ENCODE measurements around the gene ENOPH1. TPM values are rescaled to one million over a fixed set of nuclear protein-coding genes. Genes with fewer than 3 reads are reported as not detected.

ENOPH1 gene
- total and polyA plus RNA-seq, 4 donors = 17.1 to 24.4 (median 17.6) TPM

DNA sequence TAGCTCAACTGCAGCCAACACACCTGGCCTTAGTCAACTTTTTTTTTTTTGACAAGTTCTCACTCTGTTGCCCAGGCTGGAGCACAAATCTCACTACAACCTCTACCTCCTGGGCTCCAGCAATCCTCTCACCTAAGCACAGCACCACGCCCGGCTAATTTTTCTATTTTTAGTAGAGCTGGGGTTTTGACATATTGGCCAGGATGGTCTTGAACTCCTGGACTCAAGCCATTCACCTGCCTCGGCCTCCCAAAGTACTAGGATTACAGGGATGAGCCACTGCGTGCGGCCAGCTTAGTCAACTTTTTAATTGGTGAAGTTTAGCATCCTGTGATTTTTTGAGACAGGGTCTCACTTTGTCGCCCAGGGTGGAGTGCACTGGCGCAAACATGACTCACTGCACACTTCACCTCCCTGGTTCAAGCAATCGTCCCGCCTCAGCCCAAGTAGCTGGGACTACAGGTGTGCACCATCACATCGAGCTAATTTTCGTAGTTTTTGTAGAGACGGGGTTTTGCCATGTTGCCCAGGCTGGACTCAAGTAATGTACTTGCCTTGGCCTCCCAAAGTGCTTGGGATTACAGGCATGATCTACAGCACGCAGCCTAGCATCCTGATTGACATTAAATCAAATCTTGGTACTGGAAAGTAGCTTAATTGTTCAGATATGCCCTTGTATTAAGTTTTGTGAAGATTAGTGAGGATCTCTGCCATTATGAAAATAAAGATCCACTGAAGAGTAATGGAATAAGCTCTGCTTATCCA is 8.4 kb upstream of the ENOPH1 start:
- DNase-seq (no peak), ATAC-seq (ENCODE audit: low FRiP score) (no peak)
- Histone ChIP-seq H3K27me3 (ENCODE audit: control insufficient read depth in 1 of 2, insufficient read depth in 2 of 2, low read length in 1 of 2) (no peaks in the 10 kb centered on the region), H3K27ac (ENCODE audit: low read depth in 1 of 2, low read length in 2 of 2) (no peak overlapping the region), H3K36me3 (ENCODE audit: control insufficient read depth in 1 of 2, insufficient read depth in 2 of 2, low read length in 1 of 2) (peaks cover 3 to 4% of the 10 kb centered on the region in 2 donors), H3K4me1 (ENCODE audit: control insufficient read depth in 1 of 2, insufficient read depth in 2 of 2, low read length in 2 of 2) (peaks cover 0 to 6% of the 10 kb centered on the region in 2 donors), H3K9me3 (ENCODE audit: control insufficient read depth, low read length) (no peaks in the 10 kb centered on the region), H3K4me3 (ENCODE audit: low read length in 2 of 2) (no peak overlapping the region)
- 81 to 82% methylated on average over 13 of the region's 13 CpGs for WGBS, 2 donors
- intact Hi-C loops (cut with DNase I) = no loop called here

- no peak for ATAC-seq (ENCODE audit: low FRiP score)
- Histone ChIP-seq H3K9me3 (ENCODE audit: control insufficient read depth, low read length) (no peaks in the 10 kb centered on the region), H3K4me3 (ENCODE audit: low read length in 2 of 2) (no peak overlapping the region), H3K36me3 (ENCODE audit: control insufficient read depth in 1 of 2, insufficient read depth in 2 of 2, low read length in 1 of 2) (peaks cover 3 to 4% of the 10 kb centered on the region in 2 donors), H3K27ac (ENCODE audit: low read depth in 1 of 2, low read length in 2 of 2) (no peak overlapping the region), H3K4me1 (ENCODE audit: control insufficient read depth in 1 of 2, insufficient read depth in 2 of 2, low read length in 2 of 2) (peaks cover 0 to 6% of the 10 kb centered on the region in 2 donors), H3K27me3 (ENCODE audit: control insufficient read depth in 1 of 2, insufficient read depth in 2 of 2, low read length in 1 of 2) (no peaks in the 10 kb centered on the region)
- 81 to 87% methylated on average over 5 of the region's 5 CpGs for WGBS, 2 donors
- intact Hi-C loops (cut with DNase I) = no loop called here
- DNase-seq = no peak
Observed at GRCh38 chr4:82422616-82423015, 7.8 kb upstream of the ENOPH1 start.

DNA sequence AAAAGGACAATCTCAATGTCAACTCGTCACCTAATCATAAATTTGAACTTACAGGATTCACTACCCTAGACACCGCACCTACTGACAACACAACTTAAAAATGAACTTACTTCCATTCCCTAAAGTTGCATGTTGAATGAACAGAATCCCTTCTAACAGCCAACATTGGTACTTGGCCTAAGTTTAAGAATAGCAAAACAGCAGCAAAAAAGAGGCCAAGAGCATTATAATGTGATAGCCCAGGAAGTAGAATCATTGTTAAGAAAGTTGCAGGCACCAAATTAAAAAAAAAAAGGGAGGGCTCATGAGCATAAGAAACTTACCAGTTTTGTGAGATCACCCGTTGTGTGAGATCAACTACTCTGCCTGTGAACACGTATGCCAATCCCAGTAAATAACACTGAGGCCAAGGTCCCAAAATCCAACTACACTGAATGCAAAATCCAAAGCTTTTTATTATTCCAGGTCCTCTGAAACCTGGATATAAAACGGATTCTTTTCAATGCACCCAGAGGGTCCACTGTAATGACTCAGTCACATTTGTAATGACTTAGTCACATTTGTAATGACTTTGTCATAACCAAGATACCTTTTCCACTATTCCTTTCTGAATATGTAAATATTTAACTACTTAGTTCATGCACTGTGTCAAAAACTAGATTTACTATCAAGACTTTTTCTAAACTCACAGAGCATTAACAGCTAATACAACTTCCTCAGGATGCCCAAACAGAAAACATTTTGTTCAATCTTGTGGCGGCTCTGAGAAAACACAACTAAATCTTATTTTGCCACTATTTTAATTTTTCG is 6.9 kb upstream of the ENOPH1 start:
- Histone ChIP-seq H3K4me3 (ENCODE audit: low read length in 2 of 2) (no peak overlapping the region), H3K27ac (ENCODE audit: low read depth in 1 of 2, low read length in 2 of 2) (no peak overlapping the region), H3K27me3 (ENCODE audit: control insufficient read depth in 1 of 2, insufficient read depth in 2 of 2, low read length in 1 of 2) (no peaks in the 10 kb centered on the region), H3K36me3 (ENCODE audit: control insufficient read depth in 1 of 2, insufficient read depth in 2 of 2, low read length in 1 of 2) (peaks cover 3 to 4% of the 10 kb centered on the region in 2 donors), H3K9me3 (ENCODE audit: control insufficient read depth, low read length) (no peaks in the 10 kb centered on the region), H3K4me1 (ENCODE audit: control insufficient read depth in 1 of 2, insufficient read depth in 2 of 2, low read length in 2 of 2) (peaks cover 0 to 6% of the 10 kb centered on the region in 2 donors)
- intact Hi-C loops (cut with DNase I) = no loop called here
- no peak for ATAC-seq (ENCODE audit: low FRiP score)
- WGBS, 2 donors = 72 to 74% methylated on average over 7 of the region's 7 CpGs
- DNase-seq = no peak

DNA sequence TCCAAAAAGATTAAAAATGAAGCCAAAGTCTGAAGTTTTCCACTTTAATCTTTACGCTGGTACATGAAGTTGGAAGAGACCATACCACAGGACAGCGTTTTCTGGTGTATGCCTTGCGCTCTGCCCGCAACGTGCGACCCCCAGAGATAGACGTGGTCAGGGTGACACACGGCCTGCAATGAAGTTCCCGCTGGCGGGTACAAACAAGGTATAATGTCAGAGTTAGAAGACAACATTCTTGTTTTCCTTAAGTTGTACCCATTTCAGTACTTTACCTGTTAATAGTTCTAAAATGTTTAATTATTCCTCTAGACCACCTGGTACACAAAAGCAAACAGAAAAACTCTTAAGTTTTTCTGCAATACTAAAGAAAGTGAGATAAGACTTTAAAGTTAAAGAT is 4.9 kb upstream of the ENOPH1 start:
- intact Hi-C loops (cut with DNase I) = no loop called here
- no peak overlapping the region for H3K4me3 ChIP-seq (ENCODE audit: low read length in 2 of 2)
- DNase-seq (no peak), ATAC-seq (ENCODE audit: low FRiP score) (no peak)
- 80 to 85% methylated on average over 10 of the region's 10 CpGs for WGBS, 2 donors
- H3K4me1 ChIP-seq (ENCODE audit: control insufficient read depth in 1 of 2, insufficient read depth in 2 of 2, low read length in 2 of 2) = peaks cover 0 to 6% of the 10 kb centered on the region in 2 donors
- H3K27ac ChIP-seq (ENCODE audit: low read depth in 1 of 2, low read length in 2 of 2) = no peak overlapping the region
- H3K27me3 ChIP-seq (ENCODE audit: control insufficient read depth in 1 of 2, insufficient read depth in 2 of 2, low read length in 1 of 2) = no peaks in the 10 kb centered on the region
- no peaks in the 10 kb centered on the region for H3K9me3 ChIP-seq (ENCODE audit: control insufficient read depth, low read length)
- H3K36me3 ChIP-seq (ENCODE audit: control insufficient read depth in 1 of 2, insufficient read depth in 2 of 2, low read length in 1 of 2) = peaks cover 3 to 4% of the 10 kb centered on the region in 2 donors

- H3K27ac ChIP-seq (ENCODE audit: low read depth in 1 of 2, low read length in 2 of 2) = no peak overlapping the region
- no peaks in the 10 kb centered on the region for H3K27me3 ChIP-seq (ENCODE audit: control insufficient read depth in 1 of 2, insufficient read depth in 2 of 2, low read length in 1 of 2)
- H3K4me1 ChIP-seq (ENCODE audit: control insufficient read depth in 1 of 2, insufficient read depth in 2 of 2, low read length in 2 of 2) = peaks cover 0 to 6% of the 10 kb centered on the region in 2 donors
- ATAC-seq (ENCODE audit: low FRiP score) = no peak
- intact Hi-C loops (cut with DNase I) = no loop called here
- DNase-seq = no peak
- H3K9me3 ChIP-seq (ENCODE audit: control insufficient read depth, low read length) = no peaks in the 10 kb centered on the region
- peaks cover 2 to 3% of the 10 kb centered on the region in 2 donors for H3K36me3 ChIP-seq (ENCODE audit: control insufficient read depth in 1 of 2, insufficient read depth in 2 of 2, low read length in 1 of 2)
- peak overlapping the region; percentile 63 to 91 for H3K4me3 ChIP-seq (ENCODE audit: low read length in 2 of 2)
- 1% methylated on average over 13 to 14 of the region's 14 CpGs for WGBS, 2 donors
Observed at GRCh38 chr4:82428526-82428968, 1.8 kb upstream of the ENOPH1 start.

- ATAC-seq (ENCODE audit: low FRiP score) (peak; percentile 96), DNase-seq (peak; percentile 94 to 97)
- 0 to 1% methylated on average over 65 to 83 of the region's 83 CpGs for WGBS, 2 donors
- intact Hi-C loops (cut with DNase I) = loop anchor here in 1 of 2 donors (1.0 kb wide), 1 partner anchor 56 kb away; the partner anchor contains the start of gene HNRNPD
- Histone ChIP-seq H3K27me3 (ENCODE audit: control insufficient read depth in 1 of 2, insufficient read depth in 2 of 2, low read length in 1 of 2) (no peaks in the 10 kb centered on the region), H3K27ac (ENCODE audit: low read depth in 1 of 2, low read length in 2 of 2) (peak overlapping the region in 1 of 2 donors; percentile 97), H3K4me1 (ENCODE audit: control insufficient read depth in 1 of 2, insufficient read depth in 2 of 2, low read length in 2 of 2) (peaks cover 0 to 6% of the 10 kb centered on the region in 2 donors), H3K9me3 (ENCODE audit: control insufficient read depth, low read length) (no peaks in the 10 kb centered on the region), H3K36me3 (ENCODE audit: control insufficient read depth in 1 of 2, insufficient read depth in 2 of 2, low read length in 1 of 2) (peaks cover 2 to 3% of the 10 kb centered on the region in 2 donors), H3K4me3 (ENCODE audit: low read length in 2 of 2) (peak overlapping the region; percentile 90 to 93)
Observed at GRCh38 chr4:82428969-82429727, 1.2 kb upstream of the ENOPH1 start.

- H3K4me1 ChIP-seq (ENCODE audit: control insufficient read depth in 1 of 2, insufficient read depth in 2 of 2, low read length in 2 of 2) = peaks cover 0 to 6% of the 10 kb centered on the region in 2 donors
- DNase-seq = no peak
Observed at GRCh38 chr4:82429728-82430192, 630 bp upstream of the ENOPH1 start.

More at GRCh38 chr4:82429728-82430192, 630 bp upstream of the ENOPH1 start:
- Histone ChIP-seq H3K36me3 (ENCODE audit: control insufficient read depth in 1 of 2, insufficient read depth in 2 of 2, low read length in 1 of 2) (peaks cover 2 to 3% of the 10 kb centered on the region in 2 donors), H3K27me3 (ENCODE audit: control insufficient read depth in 1 of 2, insufficient read depth in 2 of 2, low read length in 1 of 2) (no peaks in the 10 kb centered on the region), H3K27ac (ENCODE audit: low read depth in 1 of 2, low read length in 2 of 2) (peak overlapping the region; percentile 64 to 97), H3K4me3 (ENCODE audit: low read length in 2 of 2) (peak overlapping the region; percentile 90 to 93), H3K9me3 (ENCODE audit: control insufficient read depth, low read length) (no peaks in the 10 kb centered on the region)
- 0% methylated on average over 57 to 58 of the region's 58 CpGs for WGBS, 2 donors
- ATAC-seq (ENCODE audit: low FRiP score) = peak; percentile 20
- intact Hi-C loops (cut with DNase I) = loop anchor here (1.0 to 10.0 kb wide), 4 partner anchors 55 to 605 kb away; partner anchors contain the start of genes COPS4 (in 1 of the 2), HNRNPD (in 1 of the 2) and THAP9 (in 1 of the 2)
